ENCODE data around the gene FRAT1. TPM values are rescaled to one million over a fixed set of nuclear protein-coding genes. Genes with fewer than 3 reads are reported as not detected.
A peak's percentile ranks its signal among the peaks of the same experiment; 100 is the strongest.

The FRAT1 gene
- polyA plus RNA-seq, 1 donor (not counting 4 experiments of a cell fraction or from before 2014, with no cell fraction given): 0.34 TPM

DNA sequence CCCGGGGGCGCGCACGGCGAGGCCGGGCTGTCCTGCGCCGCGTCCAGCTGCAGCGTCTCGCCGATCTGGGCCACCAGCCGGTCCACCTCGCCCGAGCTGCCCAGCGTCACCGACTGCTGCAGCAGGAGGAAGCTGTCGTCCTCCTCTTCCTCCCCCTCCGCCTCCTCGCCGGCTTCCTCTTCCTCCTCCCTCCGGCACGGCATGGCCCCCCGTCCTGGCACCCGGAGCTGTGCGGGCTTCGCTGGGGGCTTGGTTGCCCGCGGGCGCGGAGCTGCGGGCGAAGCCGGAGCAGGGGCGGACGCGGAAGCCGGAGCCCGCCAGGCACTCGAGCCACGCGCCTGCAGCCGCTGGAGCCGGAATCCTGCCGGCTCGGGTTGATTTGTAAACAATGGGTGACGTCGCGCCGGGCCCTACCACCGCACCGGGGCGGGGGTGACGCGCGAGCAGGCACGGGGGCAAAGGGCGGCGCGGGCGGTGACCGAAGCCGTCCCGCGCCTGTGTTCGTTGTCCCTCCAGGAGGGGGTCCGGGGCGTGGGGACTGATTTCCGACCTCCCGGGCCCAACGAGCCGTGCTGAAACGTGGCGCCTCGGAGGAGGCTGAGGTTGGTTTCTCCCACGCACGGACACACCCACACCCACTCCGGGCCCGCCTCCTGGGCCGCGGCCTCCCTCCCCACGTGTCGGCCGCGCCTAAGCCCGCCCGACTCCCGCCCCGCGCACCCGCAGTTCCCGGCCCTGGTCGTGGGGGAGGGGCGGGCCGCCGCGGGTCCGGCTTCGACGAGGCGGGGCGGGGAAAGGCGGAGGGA, 15.5 kb downstream of the FRAT1 start, which contains the start of gene FRAT2:
FRAT2 (minus strand) TSS at position 360 of the 806 bp plus-strand sequence; CDS start at position 203, 157 bp downstream.
- Histone ChIP-seq H3K27ac (ENCODE audit: control insufficient read depth, insufficient read depth, low read length) (peak within 1 kb of the TSS; percentile 95), H2AFZ (ENCODE audit: control insufficient read depth, low read length) (peak within 1 kb of the TSS; percentile 90), H3K79me2 (ENCODE audit: control insufficient read depth, insufficient read depth, low read length) (peaks cover 24% of the 10 kb centered on the region), H3K27me3 (ENCODE audit: control insufficient read depth, extremely low read depth, insufficient read depth, low read length) (no peaks in the 10 kb centered on the region), H3K4me2 (ENCODE audit: control insufficient read depth, extremely low read depth, insufficient read depth, low read depth, low read length) (peak within 1 kb of the TSS; percentile 93), H3K9me1 (ENCODE audit: control insufficient read depth, extremely low read depth, insufficient read depth, low read length) (no peaks in the 10 kb centered on the region), H3K36me3 (ENCODE audit: control insufficient read depth in 2 of 2, extremely low read depth in 1 of 2, insufficient read depth in 2 of 2, low read length in 2 of 2) (no peaks in the 10 kb centered on the region), H3K4me3 (ENCODE audit: control insufficient read depth in 2 of 3, extremely low read depth in 1 of 3, insufficient read depth in 2 of 3, low read depth in 1 of 3, low read length in 3 of 3) (peak within 1 kb of the TSS; percentile 77 to 91 (median 82)), H3K4me1 (ENCODE audit: control insufficient read depth, extremely low read depth, insufficient read depth, low read length) (peaks cover 31% of the 10 kb centered on the region), H3K9me3 (ENCODE audit: control insufficient read depth, low read depth, low read length) (no peaks in the 10 kb centered on the region), H4K20me1 (ENCODE audit: control insufficient read depth, extremely low read depth, insufficient read depth, low read length) (no peaks in the 10 kb centered on the region), H3K9ac (ENCODE audit: control insufficient read depth, extremely low read depth, insufficient read depth, low read length) (peak within 1 kb of the TSS; percentile 96)
- no peak for TF ChIP-seq EZH2 (IDR thresholded peaks at IDR 0.05; ENCODE audit: low read length)
- TF ChIP-seq, protein P1, sequence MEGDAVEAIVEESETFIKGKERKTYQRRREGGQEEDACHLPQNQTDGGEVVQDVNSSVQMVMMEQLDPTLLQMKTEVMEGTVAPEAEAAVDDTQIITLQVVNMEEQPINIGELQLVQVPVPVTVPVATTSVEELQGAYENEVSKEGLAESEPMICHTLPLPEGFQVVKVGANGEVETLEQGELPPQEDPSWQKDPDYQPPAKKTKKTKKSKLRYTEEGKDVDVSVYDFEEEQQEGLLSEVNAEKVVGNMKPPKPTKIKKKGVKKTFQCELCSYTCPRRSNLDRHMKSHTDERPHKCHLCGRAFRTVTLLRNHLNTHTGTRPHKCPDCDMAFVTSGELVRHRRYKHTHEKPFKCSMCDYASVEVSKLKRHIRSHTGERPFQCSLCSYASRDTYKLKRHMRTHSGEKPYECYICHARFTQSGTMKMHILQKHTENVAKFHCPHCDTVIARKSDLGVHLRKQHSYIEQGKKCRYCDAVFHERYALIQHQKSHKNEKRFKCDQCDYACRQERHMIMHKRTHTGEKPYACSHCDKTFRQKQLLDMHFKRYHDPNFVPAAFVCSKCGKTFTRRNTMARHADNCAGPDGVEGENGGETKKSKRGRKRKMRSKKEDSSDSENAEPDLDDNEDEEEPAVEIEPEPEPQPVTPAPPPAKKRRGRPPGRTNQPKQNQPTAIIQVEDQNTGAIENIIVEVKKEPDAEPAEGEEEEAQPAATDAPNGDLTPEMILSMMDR (optimal IDR thresholded peaks at IDR 0.05 in 1 of 3, IDR thresholded peaks at IDR 0.05 in 1 of 3, conservative IDR thresholded peaks at IDR 0.05 in 1 of 3; ENCODE audit: extremely low read depth in 1 of 3, insufficient read depth in 2 of 3, low read length in 3 of 3): no peak
- DNase-seq (ENCODE audit: low read depth, low spot score) (no peak), FAIRE-seq (no peak)
- dilution Hi-C loops (cut with MboI; ENCODE audit: extremely low pct_ligation_motif_present, low sequenced_read_pairs): no loop called here

DNA sequence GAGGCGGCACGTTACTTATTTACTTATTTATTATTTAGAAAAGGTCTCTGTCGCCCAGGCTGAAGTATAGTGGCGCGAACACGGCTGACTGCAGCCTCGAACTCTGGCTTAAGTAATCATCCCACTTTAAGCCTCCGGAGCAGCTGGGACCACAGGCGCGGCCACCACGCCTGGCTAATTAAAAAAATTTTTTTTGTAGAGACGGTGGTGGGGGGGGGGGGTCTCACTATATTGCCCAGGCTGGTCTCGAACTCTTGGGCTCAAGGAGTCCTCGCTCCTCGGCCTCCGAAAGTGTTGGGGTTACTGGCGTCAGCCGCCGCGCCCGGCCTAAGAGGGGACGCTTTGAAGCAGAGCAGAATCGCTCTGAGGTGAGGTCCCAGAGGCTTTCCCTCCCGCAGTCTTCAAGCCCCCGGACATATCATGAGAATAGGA, 16.1 kb downstream of the FRAT1 start:
- Histone ChIP-seq H3K9me1 (ENCODE audit: control insufficient read depth, extremely low read depth, insufficient read depth, low read length) (no peaks in the 10 kb centered on the region), H3K4me1 (ENCODE audit: control insufficient read depth, extremely low read depth, insufficient read depth, low read length) (peaks cover 31% of the 10 kb centered on the region), H3K4me2 (ENCODE audit: control insufficient read depth, extremely low read depth, insufficient read depth, low read depth, low read length) (peak overlapping the region; percentile 93), H3K36me3 (ENCODE audit: control insufficient read depth in 2 of 2, extremely low read depth in 1 of 2, insufficient read depth in 2 of 2, low read length in 2 of 2) (no peaks in the 10 kb centered on the region), H3K4me3 (ENCODE audit: control insufficient read depth in 2 of 3, extremely low read depth in 1 of 3, insufficient read depth in 2 of 3, low read depth in 1 of 3, low read length in 3 of 3) (peak overlapping the region; percentile 77 to 82 (median 81)), H2AFZ (ENCODE audit: control insufficient read depth, low read length) (peak overlapping the region; percentile 10), H3K27me3 (ENCODE audit: control insufficient read depth, extremely low read depth, insufficient read depth, low read length) (no peaks in the 10 kb centered on the region), H3K9me3 (ENCODE audit: control insufficient read depth, low read depth, low read length) (no peaks in the 10 kb centered on the region), H3K27ac (ENCODE audit: control insufficient read depth, insufficient read depth, low read length) (peak overlapping the region; percentile 95), H3K9ac (ENCODE audit: control insufficient read depth, extremely low read depth, insufficient read depth, low read length) (peak overlapping the region; percentile 96), H4K20me1 (ENCODE audit: control insufficient read depth, extremely low read depth, insufficient read depth, low read length) (no peaks in the 10 kb centered on the region), H3K79me2 (ENCODE audit: control insufficient read depth, insufficient read depth, low read length) (peaks cover 24% of the 10 kb centered on the region)
- TF ChIP-seq, protein P1 (optimal IDR thresholded peaks at IDR 0.05 in 1 of 3, IDR thresholded peaks at IDR 0.05 in 1 of 3, conservative IDR thresholded peaks at IDR 0.05 in 1 of 3; ENCODE audit: extremely low read depth in 1 of 3, insufficient read depth in 2 of 3, low read length in 3 of 3): no peak
- TF ChIP-seq EZH2 (IDR thresholded peaks at IDR 0.05; ENCODE audit: low read length): no peak
- DNase-seq (ENCODE audit: low read depth, low spot score) (no peak), FAIRE-seq (no peak)
- dilution Hi-C loops (cut with MboI; ENCODE audit: extremely low pct_ligation_motif_present, low sequenced_read_pairs): no loop called here
